Endothelial cell of umbilical vein (primary cell): ENCODE results near the gene SHISA3. TPM values are rescaled to one million over a fixed set of nuclear protein-coding genes. Genes with fewer than 3 reads are reported as not detected.

Experiments
- BruUV-seq: library from RNA; stranded (reverse); fragments of 400-500 nt; replicated peaks from 2 replicates; lab custom pipeline; 2021; lab: Mats Ljungman, UMichigan
- CTCF ChIA-PET: fragments of 300-600, 350-600 bp; sonication (Branson Sonifier 250); formaldehyde crosslinking; loops from one replicate; lab custom pipeline; 2021; ENCODE audit warnings: antibody characterized with exemption, inconsistent platforms; lab: Charles Lee
- POLR2A ChIA-PET: fragments of 300-600, 350-600 bp; sonication (Branson Sonifier 250); formaldehyde crosslinking; loops from one replicate; lab custom pipeline; 2021; ENCODE audit warnings: antibody characterized with exemption, inconsistent platforms; lab: Charles Lee
- DNase-seq: peaks from one replicate; pipeline ENCODE4 v3.0.0-alpha.2; 2011; ENCODE audit warnings: low read depth, low spot score
- FAIRE-seq: peaks from 2 replicates; lab custom pipeline; 2011; peaks lifted over from hg19 to GRCh38; lab: Jason Lieb, UNC
- H2AFZ ChIP-seq: 2 replicates; pipeline ENCODE4 v1.6.0; 2012; ENCODE audit warnings: low read depth, low read length, control low read depth, inconsistent platforms
- H3K27ac ChIP-seq: 2 replicates; pipeline ENCODE4 v1.5.1; 2011; ENCODE audit warnings: low read depth, mild to moderate bottlenecking, control low read depth, low read length, moderate library complexity; ENCODE audit not compliant: insufficient read depth
- H3K27me3 ChIP-seq, 2 experiments: 2 replicates each; pipeline versions ENCODE4 v1.6.0 to v1.6.1; 2011; ENCODE audit warnings: low read length in 2 of 2, mixed read lengths in 1 of 2; ENCODE audit not compliant: control insufficient read depth in 2 of 2, insufficient read depth in 2 of 2
- H3K36me3 ChIP-seq, 2 experiments: 2 replicates in 1 of 2; 3 replicates in 1 of 2; pipeline ENCODE4 v1.5.1; 2011; ENCODE audit warnings: low read length in 2 of 2, mild to moderate bottlenecking in 1 of 2, moderate library complexity in 1 of 2; ENCODE audit not compliant: control insufficient read depth in 2 of 2, insufficient read depth in 2 of 2; ENCODE audit errors: extremely low read depth in 1 of 2
- H3K4me1 ChIP-seq: 3 replicates; pipeline ENCODE4 v1.5.1; 2011; ENCODE audit warnings: mild to moderate bottlenecking, low read length; ENCODE audit not compliant: control insufficient read depth, insufficient read depth; ENCODE audit errors: extremely low read depth
- H3K4me2 ChIP-seq: 2 replicates; pipeline ENCODE4 v1.6.1; 2011; ENCODE audit warnings: low read length, control low read depth, mixed read lengths; ENCODE audit not compliant: insufficient read depth
- H3K4me3 ChIP-seq, 3 experiments: fragments of 200-600 bp in 1 of 3; sonication (generic), shearing (Covaris generic) in 1 of 3; replicated peaks in 1 of 3; 2 replicates each; pipeline ENCODE4 v1.5.1; 2011 to 2016; ENCODE audit warnings: control low read depth in 3 of 3, low read length in 3 of 3, mild to moderate bottlenecking in 2 of 3, inconsistent platforms in 1 of 3, low read depth in 1 of 3, moderate library complexity in 1 of 3; ENCODE audit not compliant: insufficient read depth in 1 of 3
- H3K79me2 ChIP-seq: 2 replicates; pipeline ENCODE4 v1.6.0; 2012; ENCODE audit warnings: low read length, inconsistent platforms; ENCODE audit not compliant: control insufficient read depth, insufficient read depth
- H3K9ac ChIP-seq: replicated peaks from 2 replicates; pipeline ENCODE3; 2011; ENCODE audit warnings: low read length, control low read depth; ENCODE audit not compliant: insufficient read depth; ENCODE audit errors: extremely low read depth
- H3K9me1 ChIP-seq: replicated peaks from 3 replicates; pipeline ENCODE4 v1.6.0; 2011; ENCODE audit warnings: mild to moderate bottlenecking, low read length; ENCODE audit not compliant: control insufficient read depth, insufficient read depth; ENCODE audit errors: extremely low read depth
- H3K9me3 ChIP-seq: replicated peaks from 2 replicates; pipeline ENCODE4 v1.5.1; 2012; ENCODE audit warnings: low read length, inconsistent platforms; ENCODE audit not compliant: control insufficient read depth, insufficient read depth
- H4K20me1 ChIP-seq: replicated peaks from 2 replicates; pipeline ENCODE3; 2011; ENCODE audit warnings: mild to moderate bottlenecking, low read length; ENCODE audit not compliant: control insufficient read depth, insufficient read depth; ENCODE audit errors: extremely low read depth
- CTCF ChIP-seq, 2 donors: IDR thresholded peaks; 1 replicate in 1 of 2; 2 replicates in 1 of 2; pipeline ENCODE4 v1.5.1; 2011; ENCODE audit warnings: low read length in 2 of 2, mild to moderate bottlenecking in 2 of 2, moderate library complexity in 2 of 2, control low read depth in 1 of 2, inconsistent platforms in 1 of 2, low read depth in 1 of 2; ENCODE audit not compliant: insufficient read depth in 1 of 2; ENCODE audit errors: extremely low read depth in 1 of 2
- EZH2 ChIP-seq: IDR thresholded peaks from 2 replicates; pipeline ENCODE4 v1.6.1; 2012; ENCODE audit warnings: borderline replicate concordance, low read depth, mild to moderate bottlenecking, moderate library complexity, low read length, inconsistent platforms; ENCODE audit not compliant: severe bottlenecking
- FOS ChIP-seq: IDR thresholded peaks from 2 replicates; pipeline ENCODE4 v1.6.1; 2011; ENCODE audit warnings: mild to moderate bottlenecking, low read length, moderate library complexity, borderline replicate concordance; ENCODE audit not compliant: insufficient read depth
- GATA2 ChIP-seq: IDR thresholded peaks from 2 replicates; pipeline ENCODE4 v1.7.0; 2011; ENCODE audit warnings: low read depth, mild to moderate bottlenecking, moderate library complexity, mixed read lengths, low read length; ENCODE audit not compliant: insufficient read length, insufficient read depth
- JUN ChIP-seq: IDR thresholded peaks from 2 replicates; pipeline ENCODE4 v1.6.1; 2011; ENCODE audit warnings: borderline replicate concordance, low read depth; ENCODE audit not compliant: insufficient read length, insufficient read depth
- MAX ChIP-seq: IDR thresholded peaks from 2 replicates; pipeline ENCODE4 v1.6.1; 2011; ENCODE audit not compliant: insufficient read depth, insufficient read length
- MYC ChIP-seq: IDR thresholded peaks from one replicate; pipeline ENCODE4 v1.6.1; 2011; ENCODE audit warnings: mild to moderate bottlenecking, low read depth, low read length
- POLR2A ChIP-seq: IDR thresholded peaks from 2 replicates; pipeline ENCODE4 v1.6.1; 2012; ENCODE audit warnings: low read depth, mild to moderate bottlenecking, control low read depth, low read length
- POLR2AphosphoS5 ChIP-seq: IDR thresholded peaks from 2 replicates; pipeline ENCODE4 v1.6.1; 2012; ENCODE audit warnings: low read depth, mild to moderate bottlenecking, control low read depth, low read length, moderate library complexity; ENCODE audit not compliant: insufficient read depth
- dilution Hi-C: fragments of 300-500 bp; cut with MboI; formaldehyde crosslinking; loops from one replicate; pipeline ENCODE4 v1.15.0; 2019; ENCODE audit warnings: low sequenced_read_pairs; ENCODE audit not compliant: extremely low pct_ligation_motif_present
- intact Hi-C: fragments of 100-400 bp; cut with micrococcal nuclease; formaldehyde crosslinking; loops from one replicate; pipeline ENCODE4 v1.10.0; 2022
- polyA plus RNA-seq, 4 experiments: library from polyadenylated mRNA; depleted of rRNA in 3 of 4; stranded (reverse) in 3 of 4; unstranded in 1 of 4; fragments of >200 nt; gene quantifications; 2 replicates each; pipeline versions ENCODE4 v1.2.1 to v1.2.3, GENCODE V29; 2011 to 2012; ENCODE audit warnings: missing spikeins in 1 of 4
- total RNA-seq: library from RNA; stranded (reverse); gene quantifications from 2 replicates; pipeline ENCODE4 v1.2.3, GENCODE V29; 2021

The SHISA3 gene
- total and polyA plus RNA-seq, 2 donors (not counting 3 experiments of a cell fraction or from before 2014, with no cell fraction given), result 12.0 to 16.6 TPM

GRCh38 chr4:42381666-42382065 lies 15.6 kb upstream of the SHISA3 start:
- Histone ChIP-seq H3K27me3 (no peaks in the 10 kb centered on the region), H2AFZ (no peak overlapping the region), H3K9me1 (no peaks in the 10 kb centered on the region), H3K9ac (no peak overlapping the region), H3K4me1 (no peaks in the 10 kb centered on the region), H4K20me1 (no peaks in the 10 kb centered on the region), H3K4me3 (no peak overlapping the region), H3K9me3 (no peaks in the 10 kb centered on the region), H3K79me2 (no peaks in the 10 kb centered on the region), H3K27ac (no peak overlapping the region), H3K4me2 (no peak overlapping the region), H3K36me3 (no peaks in the 10 kb centered on the region)
- dilution Hi-C loops, result no loop called here
- ChIA-PET POLR2A (no interaction called here), CTCF (interaction anchor here (1.6 to 2.4 kb wide), 3 partner anchors 10 to 138 kb away, joined by 3 to 9 read pairs (median 7); no protein-coding TSS in a partner anchor)
- DNase-seq (no peak), FAIRE-seq (no peak)
- TF ChIP-seq GATA2 (no peak), POLR2AphosphoS5 (no peak), CTCF (IDR thresholded peaks at IDR 0.05; ENCODE audit: extremely low read depth in 1 of 2, insufficient read depth in 1 of 2, low read depth in 1 of 2, low read length in 2 of 2) (no peak), POLR2A (no peak), MAX (no peak)
- intact Hi-C loops, result no loop called here
- BruUV-seq, result no TSS peak

GRCh38 chr4:42385516-42385915 lies 11.8 kb upstream of the SHISA3 start:
- Histone ChIP-seq H3K27me3 (no peaks in the 10 kb centered on the region), H3K9me3 (no peaks in the 10 kb centered on the region), H3K9ac (no peak overlapping the region), H3K36me3 (no peaks in the 10 kb centered on the region), H3K4me1 (no peaks in the 10 kb centered on the region), H3K9me1 (no peaks in the 10 kb centered on the region), H3K79me2 (no peaks in the 10 kb centered on the region), H4K20me1 (no peaks in the 10 kb centered on the region), H2AFZ (no peak overlapping the region), H3K4me2 (no peak overlapping the region), H3K27ac (no peak overlapping the region), H3K4me3 (no peak overlapping the region)
- intact Hi-C loops, result no loop called here
- no peak for DNase-seq
- POLR2A ChIA-PET, result no interaction called here
- FAIRE-seq, result no peak
- no TSS peak for BruUV-seq
- CTCF ChIA-PET, result no interaction called here
- TF ChIP-seq JUN, result no peak
- no peak for TF ChIP-seq POLR2A
- no peak for TF ChIP-seq POLR2AphosphoS5
- no peak for TF ChIP-seq GATA2
- TF ChIP-seq FOS, result no peak
- TF ChIP-seq MYC, result no peak
- TF ChIP-seq CTCF (IDR thresholded peaks at IDR 0.05; ENCODE audit: extremely low read depth in 1 of 2, insufficient read depth in 1 of 2, low read depth in 1 of 2, low read length in 2 of 2), result no peak
- TF ChIP-seq EZH2, result no peak
- TF ChIP-seq MAX, result no peak
- dilution Hi-C loops, result no loop called here
